Panc1 (cell line): Measurements from ENCODE around the gene ARHGEF3. TPM values are rescaled to one million over a fixed set of nuclear protein-coding genes. Genes with fewer than 3 reads are reported as not detected.
"Not testable (repeated sequence)": the region's sequence is repeated elsewhere in the genome, so short reads cannot be mapped to it uniquely, and the experiment has no call there.

ENCODE experiments used
- ATAC-seq: fragments of 200-7000 bp; cut with Tn5 transposase; 2 replicates; pipeline ENCODE4 v1.9.1; 2020; ENCODE audit warnings: mild to moderate bottlenecking, moderate library complexity
- BruUV-seq: library from RNA; stranded (reverse); fragments of 400-500 nt; replicated peaks from 2 replicates; lab custom pipeline; 2021; lab: Mats Ljungman, UMichigan
- CTCF ChIA-PET: fragments of 300-600 bp; sonication (Branson Sonifier 250); formaldehyde crosslinking; loops from one replicate; lab custom pipeline; 2022; ENCODE audit warnings: antibody characterized with exemption; lab: Charles Lee
- POLR2A ChIA-PET: fragments of 300-600 bp; sonication (Branson Sonifier 250); formaldehyde crosslinking; loops from one replicate; lab custom pipeline; 2022; ENCODE audit warnings: antibody characterized with exemption; lab: Charles Lee
- DNase-seq: peaks from one replicate; pipeline ENCODE4 v3.0.0-alpha.2; 2010; ENCODE audit warnings: low read depth, low spot score
- H3K27ac ChIP-seq: 2 replicates; pipeline ENCODE4 v1.5.1; 2011; ENCODE audit warnings: mild to moderate bottlenecking, low read length, inconsistent platforms
- H3K27me3 ChIP-seq: fragments of 200-500 bp; sonication (Bioruptor generic); 2 replicates; pipeline ENCODE4 v1.6.0; 2014; ENCODE audit warnings: low read length, inconsistent platforms; ENCODE audit not compliant: control insufficient read depth, insufficient read depth
- H3K36me3 ChIP-seq: fragments of 200-500 bp; sonication (Bioruptor generic); 2 replicates; pipeline ENCODE4 v1.5.1; 2014; ENCODE audit warnings: inconsistent platforms, mild to moderate bottlenecking, low read length, moderate library complexity; ENCODE audit not compliant: control insufficient read depth, insufficient read depth
- H3K4me1 ChIP-seq: 2 replicates; pipeline ENCODE4 v1.5.1; 2011; ENCODE audit warnings: inconsistent platforms, mild to moderate bottlenecking, low read length, moderate library complexity; ENCODE audit not compliant: control insufficient read depth, insufficient read depth
- H3K4me3 ChIP-seq, 2 experiments: 2 replicates each; pipeline ENCODE4 v1.5.1; 2011 to 2012; ENCODE audit warnings: low read depth in 2 of 2, low read length in 2 of 2, mild to moderate bottlenecking in 2 of 2, inconsistent platforms in 1 of 2, moderate library complexity in 1 of 2
- H3K9me3 ChIP-seq: fragments of 200-500 bp; sonication (Bioruptor generic); 2 replicates; pipeline ENCODE4 v1.5.1; 2014; ENCODE audit warnings: low read depth, mild to moderate bottlenecking, inconsistent platforms, low read length, moderate library complexity; ENCODE audit not compliant: control insufficient read depth, insufficient read depth
- POLR2AphosphoS5 ChIP-seq: IDR thresholded peaks from 2 replicates; pipeline ENCODE4 v1.6.1; 2012; ENCODE audit warnings: mild to moderate bottlenecking, low read depth, low read length, moderate library complexity
- REST ChIP-seq, 2 experiments: IDR thresholded peaks; 2 replicates each; pipeline ENCODE4 v1.6.1; 2011 to 2012; ENCODE audit warnings: low read depth in 2 of 2, control low read depth in 1 of 2, low read length in 1 of 2, mild to moderate bottlenecking in 1 of 2, moderate library complexity in 1 of 2; ENCODE audit not compliant: insufficient read depth in 1 of 2
- SIN3A ChIP-seq: IDR thresholded peaks from 2 replicates; pipeline ENCODE4 v1.6.1; 2012; ENCODE audit warnings: low read depth, mild to moderate bottlenecking, low read length, moderate library complexity, borderline replicate concordance; ENCODE audit not compliant: insufficient read depth
- TCF7L2 ChIP-seq: IDR thresholded peaks from 2 replicates; pipeline ENCODE4 v1.6.1; 2011; ENCODE audit warnings: mild to moderate bottlenecking, low read depth, low read length, inconsistent platforms
- in situ Hi-C: cut with HindIII; loops from 2 replicates; pipeline ENCODE4 v1.10.0; 2016; ENCODE audit warnings: low sequenced_read_pairs, low pct_unique_long_range_greater_than_20kb
- intact Hi-C: fragments of 100-400 bp; cut with micrococcal nuclease; formaldehyde crosslinking; loops from one replicate; pipeline ENCODE4 v1.10.0; 2022; ENCODE audit not compliant: unreplicated experiment
- total RNA-seq: library from RNA; stranded (reverse); gene quantifications from one replicate; pipeline ENCODE4 v1.2.1, GENCODE V29; 2021; ENCODE audit not compliant: unreplicated experiment
- TF ChIP-seq, protein P1 (sequence below): fragments of 450-650 bp; IDR thresholded peaks from 2 replicates; pipeline ENCODE4 v1.5.1; 2017; ENCODE audit warnings: mild to moderate bottlenecking

Gene ARHGEF3
- total RNA-seq, 1 experiment from 2014 or later = 19.8 TPM

- ChIA-PET POLR2A (no interaction called here), CTCF (no interaction called here)
- DNase-seq = no peak
Measured at GRCh38 chr3:56759532-56759931, 42.2 kb downstream of the ARHGEF3 start.

DNA sequence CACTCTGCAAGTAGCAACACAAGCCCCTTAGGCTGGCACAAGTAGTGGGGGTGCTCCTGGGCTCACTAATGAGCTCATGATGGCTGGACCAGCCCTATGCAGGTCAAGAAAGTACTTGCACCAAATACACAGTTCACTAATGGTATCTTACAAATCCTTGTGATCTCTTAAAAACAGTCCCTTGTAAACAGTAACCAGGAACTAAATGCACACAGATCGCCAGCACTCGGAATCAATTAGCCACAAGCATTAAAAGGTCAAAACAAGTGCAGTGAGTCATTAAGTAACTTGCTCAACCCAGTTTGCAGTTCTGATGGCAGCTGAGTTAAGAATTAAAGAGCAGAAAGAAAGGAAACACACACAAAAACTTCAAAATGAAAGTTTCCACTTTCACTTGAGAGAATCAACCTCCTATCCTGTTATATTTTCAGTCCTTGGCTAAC, 43.2 kb downstream of the ARHGEF3 start:
- intact Hi-C loops (no loop called here), in situ Hi-C loops (no loop called here)
- ATAC-seq (no peak), DNase-seq (no peak)
- Histone ChIP-seq H3K27me3 (no peaks in the 10 kb centered on the region), H3K9me3 (no peaks in the 10 kb centered on the region), H3K27ac (no peak overlapping the region), H3K4me1 (no peaks in the 10 kb centered on the region), H3K36me3 (no peaks in the 10 kb centered on the region), H3K4me3 (no peak overlapping the region)
- ChIA-PET POLR2A (interaction anchor here (0.7 kb wide), 1 partner anchor 247 kb away, joined by 9 read pairs; no protein-coding TSS in a partner anchor), CTCF (interaction anchor here (0.9 kb wide), 1 partner anchor 12 kb away, joined by 3 read pairs; no protein-coding TSS in a partner anchor)
- TF ChIP-seq TCF7L2 (no peak), POLR2AphosphoS5 (no peak)
- BruUV-seq = no TSS peak

More at GRCh38 chr3:56759532-56759931, 42.2 kb downstream of the ARHGEF3 start:
- TF ChIP-seq TCF7L2 (no peak), REST (IDR thresholded peaks at IDR 0.05; ENCODE audit: insufficient read depth in 1 of 2, low read depth in 2 of 2, low read length in 1 of 2) (no peak), POLR2AphosphoS5 (no peak), SIN3A (no peak)
- TF ChIP-seq, protein P1, sequence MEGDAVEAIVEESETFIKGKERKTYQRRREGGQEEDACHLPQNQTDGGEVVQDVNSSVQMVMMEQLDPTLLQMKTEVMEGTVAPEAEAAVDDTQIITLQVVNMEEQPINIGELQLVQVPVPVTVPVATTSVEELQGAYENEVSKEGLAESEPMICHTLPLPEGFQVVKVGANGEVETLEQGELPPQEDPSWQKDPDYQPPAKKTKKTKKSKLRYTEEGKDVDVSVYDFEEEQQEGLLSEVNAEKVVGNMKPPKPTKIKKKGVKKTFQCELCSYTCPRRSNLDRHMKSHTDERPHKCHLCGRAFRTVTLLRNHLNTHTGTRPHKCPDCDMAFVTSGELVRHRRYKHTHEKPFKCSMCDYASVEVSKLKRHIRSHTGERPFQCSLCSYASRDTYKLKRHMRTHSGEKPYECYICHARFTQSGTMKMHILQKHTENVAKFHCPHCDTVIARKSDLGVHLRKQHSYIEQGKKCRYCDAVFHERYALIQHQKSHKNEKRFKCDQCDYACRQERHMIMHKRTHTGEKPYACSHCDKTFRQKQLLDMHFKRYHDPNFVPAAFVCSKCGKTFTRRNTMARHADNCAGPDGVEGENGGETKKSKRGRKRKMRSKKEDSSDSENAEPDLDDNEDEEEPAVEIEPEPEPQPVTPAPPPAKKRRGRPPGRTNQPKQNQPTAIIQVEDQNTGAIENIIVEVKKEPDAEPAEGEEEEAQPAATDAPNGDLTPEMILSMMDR = no peak
- Histone ChIP-seq H3K4me1 (no peaks in the 10 kb centered on the region), H3K27me3 (no peaks in the 10 kb centered on the region), H3K36me3 (no peaks in the 10 kb centered on the region), H3K27ac (no peak overlapping the region), H3K4me3 (no peak overlapping the region), H3K9me3 (no peaks in the 10 kb centered on the region)
- BruUV-seq = no TSS peak
- intact Hi-C loops (no loop called here), in situ Hi-C loops (no loop called here)
- no peak for ATAC-seq

DNA sequence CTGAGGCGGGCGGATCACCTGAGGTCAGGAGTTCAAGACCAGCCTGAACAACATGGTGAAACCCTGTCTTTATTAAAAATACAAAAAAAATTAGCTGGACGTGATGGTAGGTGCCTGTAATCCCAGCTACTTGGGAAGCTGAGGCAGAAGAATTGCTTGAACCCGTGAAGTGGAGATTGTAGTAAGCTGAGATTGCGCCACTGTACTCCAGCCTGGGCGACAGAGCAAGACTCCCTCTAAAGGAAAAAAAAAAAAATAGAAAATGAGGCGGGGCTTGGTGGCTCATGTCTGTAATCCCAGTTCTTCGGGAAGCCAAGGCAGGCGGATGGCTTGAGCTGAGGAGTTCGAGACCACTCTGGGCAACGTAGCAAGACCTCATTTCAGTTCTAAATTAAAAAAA, 43.7 kb downstream of the ARHGEF3 start:
- H3K27ac ChIP-seq, H3K9me3 ChIP-seq, ATAC-seq, H3K4me1 ChIP-seq, H3K36me3 ChIP-seq, H3K27me3 ChIP-seq, BruUV-seq, intact Hi-C loops, POLR2A ChIA-PET, H3K4me3 ChIP-seq, in situ Hi-C loops, DNase-seq: not testable (repeated sequence)
- CTCF ChIA-PET = interaction anchor here (0.7 to 0.9 kb wide), 2 partner anchors 11 to 30 kb away, joined by 3 read pairs; no protein-coding TSS in a partner anchor
